Fibroblast of villous mesenchyme (primary cell): Measurements from ENCODE around the gene IFT81. TPM values are rescaled to one million over a fixed set of nuclear protein-coding genes. Genes with fewer than 3 reads are reported as not detected.

Experiments
- DNase-seq: peaks from one replicate; pipeline ENCODE4 v3.0.0-alpha.2; 2010; ENCODE audit warnings: low read depth
- H3K4me3 ChIP-seq: 2 replicates; pipeline ENCODE4 v1.5.1; 2011; ENCODE audit warnings: low read depth, mild to moderate bottlenecking, low read length
- CTCF ChIP-seq: IDR thresholded peaks from 2 replicates; pipeline ENCODE4 v1.5.1; 2012; ENCODE audit warnings: low read depth, mild to moderate bottlenecking, low read length; ENCODE audit not compliant: insufficient read depth
- total RNA-seq: library from RNA; depleted of rRNA; stranded (reverse); fragments of >200 nt; gene quantifications from 2 replicates; pipeline ENCODE4 v1.2.3, GENCODE V29; 2012

Gene IFT81
- total RNA-seq, 1 donor = 24.2 TPM

- no peak for DNase-seq
- no peak overlapping the region for H3K4me3 ChIP-seq
- TF ChIP-seq CTCF = no peak
Observed at GRCh38 chr12:110185626-110186025, 61.5 kb downstream of the IFT81 start.

- H3K4me3 ChIP-seq = no peak overlapping the region
- no peak for TF ChIP-seq CTCF
- DNase-seq = no peak
Observed at GRCh38 chr12:110186059-110186458, 61.9 kb downstream of the IFT81 start.

- no peak for TF ChIP-seq CTCF
- DNase-seq = no peak
- H3K4me3 ChIP-seq = no peak overlapping the region
Observed at GRCh38 chr12:110193196-110193595, 69.0 kb downstream of the IFT81 start.

- DNase-seq = no peak
- TF ChIP-seq CTCF = no peak
- H3K4me3 ChIP-seq = no peak overlapping the region
Observed at GRCh38 chr12:110197003-110197402, 72.8 kb downstream of the IFT81 start.

- peak; percentile 17 for DNase-seq
- TF ChIP-seq CTCF = no peak
Observed at GRCh38 chr12:110198386-110198785, 74.2 kb downstream of the IFT81 start.

GRCh38 chr12:110199339-110200123 is 75.4 kb downstream of the IFT81 start:
- H3K4me3 ChIP-seq = no peak overlapping the region
- TF ChIP-seq CTCF = no peak
- peak; percentile 74 for DNase-seq

More at GRCh38 chr12:110198386-110198785, 74.2 kb downstream of the IFT81 start:
- no peak overlapping the region for H3K4me3 ChIP-seq

GRCh38 chr12:110200124-110200417 is 75.9 kb downstream of the IFT81 start:
- DNase-seq = no peak
- TF ChIP-seq CTCF = no peak

More at GRCh38 chr12:110200124-110200417, 75.9 kb downstream of the IFT81 start:
- H3K4me3 ChIP-seq = no peak overlapping the region
